ENCODE results near the gene DNASE1L2. TPM values are rescaled to one million over a fixed set of nuclear protein-coding genes. Genes with fewer than 3 reads are reported as not detected.

The DNASE1L2 gene
- total and polyA plus RNA-seq, 10 of the 15 experiments (the other 5 are each of a cell fraction or from before 2014, with no cell fraction given) = 0.06 to 1.5 (median 0.29) TPM

DNA sequence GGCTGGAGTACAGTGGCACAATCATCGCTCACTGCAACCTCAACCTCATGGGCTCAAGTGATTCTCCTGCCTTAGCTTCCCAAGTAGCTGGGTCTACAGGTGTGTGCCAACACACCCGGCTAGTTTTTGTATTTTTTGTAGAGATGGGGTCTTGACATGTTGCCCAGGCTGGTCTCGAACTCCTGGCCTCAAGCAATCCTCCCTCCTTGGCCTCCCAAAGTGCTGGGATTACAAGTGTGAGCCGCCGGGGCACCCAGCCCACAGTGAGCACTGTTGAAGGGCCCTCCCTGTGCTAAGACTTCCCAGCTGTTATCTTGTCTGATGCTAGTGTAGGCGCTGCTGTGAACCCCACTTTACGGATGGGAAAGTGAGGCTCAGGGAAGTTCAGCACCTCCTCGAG is 47.8 kb upstream of the DNASE1L2 start:
- no peak for TF ChIP-seq ZNF24 (IDR thresholded peaks at IDR 0.05)
- TF ChIP-seq, protein P1, sequence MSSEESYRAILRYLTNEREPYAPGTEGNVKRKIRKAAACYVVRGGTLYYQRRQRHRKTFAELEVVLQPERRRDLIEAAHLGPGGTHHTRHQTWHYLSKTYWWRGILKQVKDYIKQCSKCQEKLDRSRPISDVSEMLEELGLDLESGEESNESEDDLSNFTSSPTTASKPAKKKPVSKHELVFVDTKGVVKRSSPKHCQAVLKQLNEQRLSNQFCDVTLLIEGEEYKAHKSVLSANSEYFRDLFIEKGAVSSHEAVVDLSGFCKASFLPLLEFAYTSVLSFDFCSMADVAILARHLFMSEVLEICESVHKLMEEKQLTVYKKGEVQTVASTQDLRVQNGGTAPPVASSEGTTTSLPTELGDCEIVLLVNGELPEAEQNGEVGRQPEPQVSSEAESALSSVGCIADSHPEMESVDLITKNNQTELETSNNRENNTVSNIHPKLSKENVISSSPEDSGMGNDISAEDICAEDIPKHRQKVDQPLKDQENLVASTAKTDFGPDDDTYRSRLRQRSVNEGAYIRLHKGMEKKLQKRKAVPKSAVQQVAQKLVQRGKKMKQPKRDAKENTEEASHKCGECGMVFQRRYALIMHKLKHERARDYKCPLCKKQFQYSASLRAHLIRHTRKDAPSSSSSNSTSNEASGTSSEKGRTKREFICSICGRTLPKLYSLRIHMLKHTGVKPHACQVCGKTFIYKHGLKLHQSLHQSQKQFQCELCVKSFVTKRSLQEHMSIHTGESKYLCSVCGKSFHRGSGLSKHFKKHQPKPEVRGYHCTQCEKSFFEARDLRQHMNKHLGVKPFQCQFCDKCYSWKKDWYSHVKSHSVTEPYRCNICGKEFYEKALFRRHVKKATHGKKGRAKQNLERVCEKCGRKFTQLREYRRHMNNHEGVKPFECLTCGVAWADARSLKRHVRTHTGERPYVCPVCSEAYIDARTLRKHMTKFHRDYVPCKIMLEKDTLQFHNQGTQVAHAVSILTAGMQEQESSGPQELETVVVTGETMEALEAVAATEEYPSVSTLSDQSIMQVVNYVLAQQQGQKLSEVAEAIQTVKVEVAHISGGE (CRISPR knock-in tag; IDR thresholded peaks at IDR 0.05) = no peak
- TF ChIP-seq ZZZ3 (IDR thresholded peaks at IDR 0.05; ENCODE audit: control insufficient read depth, insufficient read length, low read depth) = no peak
- TF ChIP-seq EP300 (IDR thresholded peaks at IDR 0.05; ENCODE audit: borderline replicate concordance in 1 of 2, control insufficient read depth in 1 of 2, low read depth in 2 of 2, low read length in 2 of 2) = no peak
- TF ChIP-seq, protein P2, sequence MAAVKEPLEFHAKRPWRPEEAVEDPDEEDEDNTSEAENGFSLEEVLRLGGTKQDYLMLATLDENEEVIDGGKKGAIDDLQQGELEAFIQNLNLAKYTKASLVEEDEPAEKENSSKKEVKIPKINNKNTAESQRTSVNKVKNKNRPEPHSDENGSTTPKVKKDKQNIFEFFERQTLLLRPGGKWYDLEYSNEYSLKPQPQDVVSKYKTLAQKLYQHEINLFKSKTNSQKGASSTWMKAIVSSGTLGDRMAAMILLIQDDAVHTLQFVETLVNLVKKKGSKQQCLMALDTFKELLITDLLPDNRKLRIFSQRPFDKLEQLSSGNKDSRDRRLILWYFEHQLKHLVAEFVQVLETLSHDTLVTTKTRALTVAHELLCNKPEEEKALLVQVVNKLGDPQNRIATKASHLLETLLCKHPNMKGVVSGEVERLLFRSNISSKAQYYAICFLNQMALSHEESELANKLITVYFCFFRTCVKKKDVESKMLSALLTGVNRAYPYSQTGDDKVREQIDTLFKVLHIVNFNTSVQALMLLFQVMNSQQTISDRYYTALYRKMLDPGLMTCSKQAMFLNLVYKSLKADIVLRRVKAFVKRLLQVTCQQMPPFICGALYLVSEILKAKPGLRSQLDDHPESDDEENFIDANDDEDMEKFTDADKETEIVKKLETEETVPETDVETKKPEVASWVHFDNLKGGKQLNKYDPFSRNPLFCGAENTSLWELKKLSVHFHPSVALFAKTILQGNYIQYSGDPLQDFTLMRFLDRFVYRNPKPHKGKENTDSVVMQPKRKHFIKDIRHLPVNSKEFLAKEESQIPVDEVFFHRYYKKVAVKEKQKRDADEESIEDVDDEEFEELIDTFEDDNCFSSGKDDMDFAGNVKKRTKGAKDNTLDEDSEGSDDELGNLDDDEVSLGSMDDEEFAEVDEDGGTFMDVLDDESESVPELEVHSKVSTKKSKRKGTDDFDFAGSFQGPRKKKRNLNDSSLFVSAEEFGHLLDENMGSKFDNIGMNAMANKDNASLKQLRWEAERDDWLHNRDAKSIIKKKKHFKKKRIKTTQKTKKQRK (IDR thresholded peaks at IDR 0.05; ENCODE audit: low read depth, low read length) = no peak
- TF ChIP-seq ATF7 (IDR thresholded peaks at IDR 0.05; ENCODE audit: low read depth) = no peak
- Histone ChIP-seq H3K4me3 (no peak overlapping the region), H3K27ac (ENCODE audit: control insufficient read depth, insufficient read depth) (no peak overlapping the region), H2AFZ (ENCODE audit: control insufficient read depth, low read depth, low read length) (no peak overlapping the region), H3K9me3 (replicated peaks; ENCODE audit: control insufficient read depth, insufficient read depth, low read length) (no peaks in the 10 kb centered on the region), H3K4me1 (ENCODE audit: control insufficient read depth, insufficient read depth, low read length) (no peaks in the 10 kb centered on the region), H4K20me1 (ENCODE audit: control insufficient read depth, insufficient read depth) (no peaks in the 10 kb centered on the region), H3K79me2 (ENCODE audit: control insufficient read depth, insufficient read depth, low read length) (no peaks in the 10 kb centered on the region), H3K4me2 (ENCODE audit: control insufficient read depth, insufficient read depth) (no peak overlapping the region), H3K9ac (ENCODE audit: control insufficient read depth, insufficient read depth, low read length) (no peak overlapping the region), H3K36me3 (ENCODE audit: control insufficient read depth in 2 of 2, insufficient read depth in 2 of 2, low read length in 1 of 2) (no peaks in the 10 kb centered on the region), H3K27me3 (replicated peaks in 1 of 2; ENCODE audit: control insufficient read depth in 2 of 2, insufficient read depth in 2 of 2, low read length in 1 of 2) (no peaks in the 10 kb centered on the region)
- no TSS peak for BruUV-seq (replicated peaks)
- WGBS (ENCODE audit: insufficient coverage, insufficient replicate concordance, low lambda C conversion rate, missing lambda C conversion rate) = 51% methylated on average over 8 of the region's 8 CpGs
- ChIA-PET CTCF (interaction anchor here (0.6 kb wide), 1 partner anchor 27 kb away, joined by 3 read pairs; no protein-coding TSS in a partner anchor), POLR2A (no interaction called here), SMC1A (ENCODE audit: uncharacterized antibody, unreplicated experiment) (no interaction called here), RAD21 (ENCODE audit: unreplicated experiment) (interaction anchor here (0.6 to 0.7 kb wide), 2 partner anchors 48 to 128 kb away, joined by 3 read pairs; no protein-coding TSS in a partner anchor)
- ATAC-seq = no peak
- FAIRE-seq = no peak
- in situ Hi-C loops (cut with MboI) (no loop called here), intact Hi-C loops (cut with micrococcal nuclease; ENCODE audit: unreplicated experiment) (no loop called here)
- no peak for DNase-seq (ENCODE audit: low read depth, low spot score)

Data from GM12878 (cell line).